SK-N-MC (cell line): ENCODE measurements around the gene PRAME.
"Not testable (repeated sequence)": the region's sequence is repeated elsewhere in the genome, so short reads cannot be mapped to it uniquely, and the experiment has no call there.

Experiments used
- DNase-seq: peaks from one replicate; pipeline ENCODE4 v3.0.0-alpha.2; 2011; ENCODE audit warnings: low read depth, low spot score
- H3K27ac ChIP-seq: fragments of 200-600 bp; sonication (generic); 2 replicates; pipeline ENCODE4 v1.5.1; 2016; ENCODE audit warnings: mixed run types
- H3K36me3 ChIP-seq: fragments of 200-600 bp; sonication (generic); 2 replicates; pipeline ENCODE4 v1.6.1; 2017; ENCODE audit warnings: antibody characterized with exemption, low read length, mixed read lengths; ENCODE audit not compliant: insufficient read depth
- H3K4me3 ChIP-seq: fragments of 200-600 bp; sonication (generic); 2 replicates; pipeline ENCODE4 v1.5.1; 2016
- H3K9ac ChIP-seq: fragments of 200-600 bp; sonication (generic); 2 replicates; pipeline ENCODE4 v1.8.0; 2017; ENCODE audit warnings: mixed run types, mixed read lengths; ENCODE audit not compliant: insufficient read length
- H3K9me3 ChIP-seq: fragments of 200-600 bp; sonication (generic); 2 replicates; pipeline ENCODE4 v1.6.1; 2017; ENCODE audit warnings: low read depth, mild to moderate bottlenecking, antibody characterized with exemption, low read length, moderate library complexity, mixed read lengths
- EZH2 ChIP-seq: fragments of 200-600 bp; sonication (generic); IDR thresholded peaks from one replicate; pipeline ENCODE4 v1.6.1; 2017; ENCODE audit warnings: antibody characterized with exemption
- FOXP2 ChIP-seq: optimal IDR thresholded peaks from 2 replicates; pipeline ENCODE3; 2011; ENCODE audit warnings: mild to moderate bottlenecking, moderate library complexity; ENCODE audit not compliant: insufficient read depth; ENCODE audit errors: extremely low read length, control extremely low read depth
- POLR2AphosphoS5 ChIP-seq: IDR thresholded peaks from 2 replicates; pipeline ENCODE4 v1.6.1; 2012; ENCODE audit warnings: mild to moderate bottlenecking, low read depth, low read length, borderline replicate concordance

PRAME gene

DNA sequence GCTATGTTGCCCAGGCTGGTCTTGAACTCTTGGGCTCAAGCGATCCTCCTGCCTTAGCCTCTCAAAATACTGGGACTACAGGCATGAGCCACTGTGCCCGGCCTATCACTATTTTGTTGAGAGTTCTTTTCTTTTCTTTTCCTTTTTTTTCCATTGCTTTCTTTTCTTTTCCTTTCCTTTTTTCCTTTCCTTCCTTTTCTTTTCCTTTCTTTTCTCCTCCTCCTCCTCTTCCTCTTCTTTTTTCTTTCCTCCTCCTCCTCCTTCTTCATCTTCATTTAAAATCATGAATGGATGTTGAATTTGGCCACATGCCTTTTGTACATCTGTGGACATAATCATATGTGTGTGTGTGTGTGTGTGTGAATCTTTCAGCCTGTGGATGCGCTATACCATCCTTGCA lies 25.7 kb upstream of the PRAME start:
- Histone ChIP-seq H3K4me3 (no peak overlapping the region), H3K9ac (no peak overlapping the region), H3K36me3 (no peaks in the 10 kb centered on the region), H3K27ac (no peak overlapping the region), H3K9me3 (no peaks in the 10 kb centered on the region)
- no peak for TF ChIP-seq POLR2AphosphoS5
- no peak for TF ChIP-seq EZH2
- DNase-seq = no peak

GRCh38 chr22:22583030-22583429 lies 24.0 kb upstream of the PRAME start:
- Histone ChIP-seq H3K9ac (no peak overlapping the region), H3K9me3 (no peaks in the 10 kb centered on the region), H3K36me3 (no peaks in the 10 kb centered on the region), H3K27ac (no peak overlapping the region), H3K4me3 (no peak overlapping the region)
- TF ChIP-seq FOXP2 = no peak
- TF ChIP-seq POLR2AphosphoS5 = no peak
- TF ChIP-seq EZH2 = no peak
- DNase-seq = no peak

DNA sequence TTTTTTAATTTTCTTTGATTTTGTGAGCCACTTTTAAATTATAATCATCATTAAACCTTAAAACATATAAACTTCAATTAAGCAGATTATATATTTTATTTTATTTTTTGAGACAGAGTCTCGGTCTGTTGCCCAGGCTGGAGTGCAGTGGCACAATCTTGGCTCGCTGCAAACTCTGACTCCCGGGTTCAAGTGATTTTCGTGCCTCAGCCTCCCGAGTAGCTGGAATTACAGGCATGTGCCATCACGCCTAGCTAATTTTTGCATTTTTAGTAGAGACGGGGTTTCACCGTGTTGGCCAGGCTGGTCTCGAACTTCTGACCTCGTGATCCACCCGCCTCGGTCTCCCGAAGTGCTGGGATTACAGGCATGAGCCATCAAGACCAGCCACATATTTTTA lies 22.5 kb upstream of the PRAME start:
- not testable (repeated sequence) for H3K36me3 ChIP-seq, H3K4me3 ChIP-seq, DNase-seq, H3K9me3 ChIP-seq, H3K27ac ChIP-seq, H3K9ac ChIP-seq

DNA sequence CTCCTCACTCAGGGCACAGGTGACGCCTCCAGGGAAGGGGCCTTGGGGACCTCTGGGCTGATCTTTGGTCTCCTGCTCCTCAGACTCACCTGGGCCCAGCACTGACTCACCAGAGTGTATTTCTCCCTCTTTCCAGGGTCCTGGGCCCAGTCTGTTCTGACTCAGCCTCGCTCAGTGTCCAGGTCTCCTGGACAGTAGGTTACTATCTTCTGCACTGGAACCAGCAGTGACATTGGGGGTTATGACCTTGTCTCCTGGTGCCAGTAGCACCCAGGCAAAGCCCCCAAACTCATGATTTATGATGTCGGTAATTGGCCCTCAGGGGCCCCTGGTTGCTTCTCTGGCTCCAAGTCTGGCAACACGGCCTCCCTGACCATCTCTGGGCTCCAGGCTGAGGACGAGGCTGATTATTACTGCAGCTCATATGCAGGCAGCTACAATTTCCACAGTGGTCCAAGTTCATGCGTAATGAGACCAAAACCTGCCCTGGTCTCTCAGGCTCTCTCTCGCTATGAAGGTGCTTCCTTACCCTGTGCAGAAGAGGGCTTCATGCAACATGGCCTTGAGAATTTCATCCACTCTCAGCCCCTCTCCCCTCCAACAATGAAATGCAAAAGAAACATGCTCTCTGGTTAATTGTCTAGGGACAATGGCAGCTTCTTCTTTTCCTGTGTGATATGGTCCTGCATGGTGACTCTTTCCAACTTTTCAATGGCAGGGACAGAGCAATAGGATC lies 21.0 kb upstream of the PRAME start:
- Histone ChIP-seq H3K36me3 (no peaks in the 10 kb centered on the region), H3K9me3 (no peaks in the 10 kb centered on the region), H3K4me3 (no peak overlapping the region), H3K9ac (no peak overlapping the region), H3K27ac (no peak overlapping the region)
- no peak for DNase-seq
- TF ChIP-seq FOXP2 (no peak), EZH2 (no peak), POLR2AphosphoS5 (no peak)

DNA sequence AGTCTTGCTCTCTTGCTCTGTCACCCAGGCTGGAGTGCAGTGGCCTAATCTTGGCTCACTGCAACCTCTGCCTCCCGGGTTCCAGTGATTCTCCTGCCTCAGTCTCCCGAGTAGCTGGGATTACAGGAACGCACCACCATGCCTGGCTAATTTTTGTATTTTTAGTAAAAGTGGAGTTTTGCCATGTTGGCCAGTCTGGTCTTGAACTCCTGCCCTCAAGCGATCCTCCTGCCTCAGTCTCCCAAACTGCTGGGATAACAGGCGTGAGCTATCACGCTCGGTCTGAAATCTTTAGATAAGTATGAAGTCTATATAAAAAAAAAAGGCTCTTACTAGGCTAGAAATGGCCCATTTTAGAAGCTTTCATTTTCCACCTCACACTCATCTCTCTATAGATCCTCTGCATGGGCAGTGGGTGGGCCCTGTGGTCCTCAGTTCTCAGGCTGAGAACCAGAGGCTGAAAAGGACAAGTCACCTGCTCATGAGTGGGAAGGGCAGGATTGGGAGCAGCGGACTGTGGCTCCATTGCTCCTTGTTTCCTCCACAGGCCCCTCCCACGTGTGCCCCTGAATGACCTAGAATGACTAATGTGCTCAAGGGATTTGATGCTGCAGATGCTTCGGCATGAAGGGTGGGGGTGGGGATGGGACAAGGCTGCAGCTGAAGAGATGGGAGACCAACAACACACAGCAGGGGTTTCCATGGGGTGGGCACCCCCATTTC lies 19.8 kb upstream of the PRAME start:
- Histone ChIP-seq H3K9me3 (no peaks in the 10 kb centered on the region), H3K27ac (no peak overlapping the region), H3K4me3 (no peak overlapping the region), H3K36me3 (no peaks in the 10 kb centered on the region), H3K9ac (no peak overlapping the region)
- TF ChIP-seq FOXP2 (no peak), EZH2 (no peak), POLR2AphosphoS5 (no peak)
- DNase-seq = no peak

DNA sequence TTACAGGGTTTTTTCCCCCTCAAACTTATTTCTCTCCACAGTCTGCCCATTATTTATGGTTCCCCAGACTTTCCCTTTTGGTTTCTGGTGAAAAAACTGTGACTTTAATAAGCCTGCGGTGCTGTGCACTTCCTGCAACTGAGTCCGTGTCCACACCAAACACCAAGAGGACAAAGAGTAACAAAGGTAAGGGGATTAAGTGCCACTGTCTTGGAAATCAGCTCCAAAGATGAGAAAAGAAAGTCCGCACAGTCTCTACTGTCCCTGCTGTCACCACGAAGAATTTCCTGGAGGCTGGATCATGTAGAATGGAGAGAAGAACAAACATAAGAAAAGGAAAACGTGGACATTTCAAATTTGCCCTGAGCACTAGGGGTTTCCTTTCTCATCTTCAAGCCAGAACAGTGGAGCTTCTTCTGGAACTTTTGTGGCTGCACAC lies 17.9 kb upstream of the PRAME start:
- Histone ChIP-seq H3K9me3 (no peaks in the 10 kb centered on the region), H3K4me3 (no peak overlapping the region), H3K27ac (no peak overlapping the region), H3K36me3 (no peaks in the 10 kb centered on the region), H3K9ac (no peak overlapping the region)
- DNase-seq = no peak
- no peak for TF ChIP-seq EZH2
- no peak for TF ChIP-seq POLR2AphosphoS5
- TF ChIP-seq FOXP2 = no peak

GRCh38 chr22:22576244-22576988 lies 17.4 kb upstream of the PRAME start:
- Histone ChIP-seq H3K36me3 (no peaks in the 10 kb centered on the region), H3K9me3 (no peaks in the 10 kb centered on the region), H3K9ac (no peak overlapping the region), H3K27ac (no peak overlapping the region), H3K4me3 (no peak overlapping the region)
- TF ChIP-seq POLR2AphosphoS5 = no peak
- no peak for TF ChIP-seq EZH2
- no peak for TF ChIP-seq FOXP2
- no peak for DNase-seq

DNA sequence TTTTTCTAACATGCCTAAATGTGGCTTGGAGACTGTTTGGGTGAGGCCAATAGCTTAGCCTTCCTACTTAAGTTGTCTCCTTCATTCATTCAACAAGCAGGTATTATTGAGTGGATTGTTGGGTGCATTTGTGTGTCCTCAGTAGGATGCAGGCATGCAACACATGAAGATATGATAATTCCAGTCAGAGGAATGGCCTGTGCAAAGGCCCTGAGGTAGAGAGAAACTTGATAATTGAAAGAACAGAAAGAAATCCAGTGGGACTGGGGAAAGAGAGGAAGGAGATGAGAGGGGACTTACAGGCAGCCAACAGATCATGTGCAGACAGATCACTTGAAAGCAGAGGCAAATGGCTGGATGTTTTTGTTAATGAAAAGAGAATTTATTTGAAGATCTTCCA lies 15.3 kb upstream of the PRAME start:
- no peak overlapping the region for H3K4me3 ChIP-seq
- H3K9me3 ChIP-seq = no peaks in the 10 kb centered on the region
- H3K27ac ChIP-seq = no peak overlapping the region
- no peaks in the 10 kb centered on the region for H3K36me3 ChIP-seq
- no peak overlapping the region for H3K9ac ChIP-seq
- TF ChIP-seq FOXP2 = no peak
- TF ChIP-seq POLR2AphosphoS5 = no peak
- no peak for TF ChIP-seq EZH2
- DNase-seq = no peak
